SK-MEL-5 (cell line): ENCODE results near the gene MPRIP. TPM values are rescaled to one million over a fixed set of nuclear protein-coding genes. Genes with fewer than 3 reads are reported as not detected.
A peak's percentile ranks its signal among the peaks of the same experiment; 100 is the strongest.
"Not testable (repeated sequence)": the region's sequence is repeated elsewhere in the genome, so short reads cannot be mapped to it uniquely, and the experiment has no call there.

Experiments used
- DNase-seq: peaks from one replicate; pipeline ENCODE4 v3.0.0-alpha.2; 2016; ENCODE audit warnings: low read depth, low spot score
- in situ Hi-C: cut with HindIII; loops from 2 replicates; pipeline ENCODE4 v1.10.0; 2016; ENCODE audit warnings: low sequenced_read_pairs, high pct_unique_total_duplicates, low pct_unique_long_range_greater_than_20kb
- polyA plus RNA-seq, 2 experiments: library from polyadenylated mRNA; depleted of rRNA; stranded (reverse); fragments of >200 nt; gene quantifications; 2 replicates each; pipeline ENCODE4 v1.2.3, GENCODE V29; 2015
- total RNA-seq: library from RNA; depleted of rRNA; stranded (reverse); fragments of >200 nt; shearing (Covaris generic); gene quantifications from 2 replicates; pipeline ENCODE4 v1.2.3, GENCODE V29; 2014; rRNA removed

MPRIP gene
- total RNA-seq: 85.5 and 87.9 TPM in 2 replicates
- 101 and 118 TPM in 2 replicates for polyA plus RNA-seq (2015; cell fraction: cytosol; rRNA removed)
- polyA plus RNA-seq (2015; cell fraction: nucleus; rRNA removed): 106 and 128 TPM in 2 replicates

- in situ Hi-C loops: no loop called here
- DNase-seq: no peak
Observed at GRCh38 chr17:17042384-17042736, at the start of gene MPRIP. Gene MPRIP, plus strand, starts transcription at chr17:17042457. Its CDS starts 392 bp downstream, at chr17:17042849.

GRCh38 chr17:16994631-16995030, 47.6 kb upstream of the MPRIP start:
- DNase-seq: no peak
- in situ Hi-C loops: no loop called here

- in situ Hi-C loops: no loop called here
- DNase-seq: no peak
Observed at GRCh38 chr17:16995930-16996329, 46.3 kb upstream of the MPRIP start.

- DNase-seq, in situ Hi-C loops: not testable (repeated sequence)
Observed at GRCh38 chr17:16996726-16997125, 45.5 kb upstream of the MPRIP start.

- no peak for DNase-seq
- in situ Hi-C loops: no loop called here
Observed at GRCh38 chr17:16997514-16998429, 44.5 kb upstream of the MPRIP start.

- in situ Hi-C loops: no loop called here
- no peak for DNase-seq
Observed at GRCh38 chr17:16999931-17000625, 42.2 kb upstream of the MPRIP start.

- in situ Hi-C loops: no loop called here
- no peak for DNase-seq
Observed at GRCh38 chr17:17001076-17001777, 41.0 kb upstream of the MPRIP start.

GRCh38 chr17:17001874-17002520, 40.3 kb upstream of the MPRIP start:
- DNase-seq: peak; percentile 75
- in situ Hi-C loops: no loop called here

- in situ Hi-C loops: not testable (repeated sequence)
Observed at GRCh38 chr17:17002731-17003715, 39.2 kb upstream of the MPRIP start.

GRCh38 chr17:17004251-17004996, 37.8 kb upstream of the MPRIP start:
- in situ Hi-C loops: no loop called here
- no peak for DNase-seq

More at GRCh38 chr17:17002731-17003715, 39.2 kb upstream of the MPRIP start:
- not testable (repeated sequence) for DNase-seq

- DNase-seq, in situ Hi-C loops: not testable (repeated sequence)
Observed at GRCh38 chr17:17004997-17005614, 37.2 kb upstream of the MPRIP start.

GRCh38 chr17:17007891-17008290, 34.4 kb upstream of the MPRIP start:
- in situ Hi-C loops: not testable (repeated sequence)

GRCh38 chr17:17008621-17009397, 33.4 kb upstream of the MPRIP start:
- DNase-seq, in situ Hi-C loops: not testable (repeated sequence)

More at GRCh38 chr17:17007891-17008290, 34.4 kb upstream of the MPRIP start:
- DNase-seq: not testable (repeated sequence)

- DNase-seq, in situ Hi-C loops: not testable (repeated sequence)
Observed at GRCh38 chr17:17009972-17010371, 32.3 kb upstream of the MPRIP start.
